ENCODE results near the gene CCT6A.

GRCh38 chr7:56023500-56023899 is 28.1 kb upstream of the CCT6A start:
- TF ChIP-seq, protein P1, sequence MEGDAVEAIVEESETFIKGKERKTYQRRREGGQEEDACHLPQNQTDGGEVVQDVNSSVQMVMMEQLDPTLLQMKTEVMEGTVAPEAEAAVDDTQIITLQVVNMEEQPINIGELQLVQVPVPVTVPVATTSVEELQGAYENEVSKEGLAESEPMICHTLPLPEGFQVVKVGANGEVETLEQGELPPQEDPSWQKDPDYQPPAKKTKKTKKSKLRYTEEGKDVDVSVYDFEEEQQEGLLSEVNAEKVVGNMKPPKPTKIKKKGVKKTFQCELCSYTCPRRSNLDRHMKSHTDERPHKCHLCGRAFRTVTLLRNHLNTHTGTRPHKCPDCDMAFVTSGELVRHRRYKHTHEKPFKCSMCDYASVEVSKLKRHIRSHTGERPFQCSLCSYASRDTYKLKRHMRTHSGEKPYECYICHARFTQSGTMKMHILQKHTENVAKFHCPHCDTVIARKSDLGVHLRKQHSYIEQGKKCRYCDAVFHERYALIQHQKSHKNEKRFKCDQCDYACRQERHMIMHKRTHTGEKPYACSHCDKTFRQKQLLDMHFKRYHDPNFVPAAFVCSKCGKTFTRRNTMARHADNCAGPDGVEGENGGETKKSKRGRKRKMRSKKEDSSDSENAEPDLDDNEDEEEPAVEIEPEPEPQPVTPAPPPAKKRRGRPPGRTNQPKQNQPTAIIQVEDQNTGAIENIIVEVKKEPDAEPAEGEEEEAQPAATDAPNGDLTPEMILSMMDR (IDR thresholded peaks at IDR 0.05): no peak
- TF ChIP-seq POLR2AphosphoS5 (IDR thresholded peaks at IDR 0.05) (no peak), POLR2A (IDR thresholded peaks at IDR 0.05) (no peak)

Data from breast epithelium (tissue), 3 donors.